ENCODE measurements around the gene RBBP7.

RBBP7 gene

GRCh38 chrX:16870095-16870861 is at the start of gene RBBP7:
TSS of gene RBBP7 (minus strand) at chrX:16870362. CDS start at chrX:16870053, 309 bp downstream.
- DNase-seq (ENCODE audit: low spot score): peak; percentile 99

- DNase-seq (ENCODE audit: low spot score): no peak
Measured at GRCh38 chrX:16918979-16919378, 48.8 kb upstream of the RBBP7 start.

GRCh38 chrX:16917120-16917519 is 47.0 kb upstream of the RBBP7 start:
- no peak for DNase-seq (ENCODE audit: low spot score)

GRCh38 chrX:16916561-16916960 is 46.4 kb upstream of the RBBP7 start:
- DNase-seq (ENCODE audit: low spot score): no peak

- no peak for DNase-seq (ENCODE audit: low spot score)
Measured at GRCh38 chrX:16914058-16914457, 43.9 kb upstream of the RBBP7 start.

GRCh38 chrX:16910376-16910775 is 40.2 kb upstream of the RBBP7 start:
- DNase-seq (ENCODE audit: low spot score): no peak

- no peak for DNase-seq (ENCODE audit: low spot score)
Measured at GRCh38 chrX:16903274-16904022, 33.3 kb upstream of the RBBP7 start.

GRCh38 chrX:16897445-16897844 is 27.3 kb upstream of the RBBP7 start:
- no peak for DNase-seq (ENCODE audit: low spot score)

- peak; percentile 72 for DNase-seq (ENCODE audit: low spot score)
Measured at GRCh38 chrX:16892504-16893362, 22.6 kb upstream of the RBBP7 start.

GRCh38 chrX:16885628-16886027 is 15.5 kb upstream of the RBBP7 start:
- DNase-seq (ENCODE audit: low spot score): no peak

- DNase-seq (ENCODE audit: low spot score): no peak
Measured at GRCh38 chrX:16883487-16883804, 13.3 kb upstream of the RBBP7 start.

GRCh38 chrX:16882702-16883486 is 12.7 kb upstream of the RBBP7 start:
- peak; percentile 62 for DNase-seq (ENCODE audit: low spot score)

GRCh38 chrX:16882169-16882568 is 12.0 kb upstream of the RBBP7 start:
- DNase-seq (ENCODE audit: low spot score): no peak

- no peak for DNase-seq (ENCODE audit: low spot score)
Measured at GRCh38 chrX:16876696-16877095, 6.5 kb upstream of the RBBP7 start.

- no peak for DNase-seq (ENCODE audit: low spot score)
Measured at GRCh38 chrX:16874458-16875095, 4.4 kb upstream of the RBBP7 start.

GRCh38 chrX:16873106-16873505 is 2.9 kb upstream of the RBBP7 start:
- no peak for DNase-seq (ENCODE audit: low spot score)

GRCh38 chrX:16870862-16871815 is 977 bp upstream of the RBBP7 start:
- no peak for DNase-seq (ENCODE audit: low spot score)

- DNase-seq (ENCODE audit: low spot score): peak; percentile 52
Measured at GRCh38 chrX:16869393-16870094, 618 bp downstream of the RBBP7 start.

- DNase-seq (ENCODE audit: low spot score): no peak
Measured at GRCh38 chrX:16868920-16869319, 1.2 kb downstream of the RBBP7 start.

GRCh38 chrX:16867947-16868346 is 2.2 kb downstream of the RBBP7 start:
- DNase-seq (ENCODE audit: low spot score): no peak

Measured in AG08396 (cell line).